NCI-H345 treated with DMSO at 0.1 percent for 48 hours (cell line): ENCODE measurements around the gene CYB5R2.
"Not testable (repeated sequence)": the region's sequence is repeated elsewhere in the genome, so short reads cannot be mapped to it uniquely, and the experiment has no call there.

Source experiments
- DNase-seq: peaks from one replicate; lab custom pipeline; 2025; ENCODE audit not compliant: unreplicated experiment; lab: John Stamatoyannopoulos, UW

The CYB5R2 gene

GRCh38 chr11:7670641-7671040, 2.7 kb downstream of the CYB5R2 start:
- no peak for DNase-seq

- DNase-seq, result no peak
These were observed 4.4 kb downstream of the CYB5R2 start for GRCh38 chr11:7668911-7669310.

GRCh38 chr11:7668464-7668863, 4.8 kb downstream of the CYB5R2 start:
- DNase-seq, result no peak

- no peak for DNase-seq
These were observed 5.8 kb downstream of the CYB5R2 start for GRCh38 chr11:7667460-7667859.

GRCh38 chr11:7666292-7666866, 6.9 kb downstream of the CYB5R2 start:
- no peak for DNase-seq

- peak; percentile 68 for DNase-seq
These were observed 7.6 kb downstream of the CYB5R2 start for GRCh38 chr11:7665473-7666291.

- DNase-seq, result no peak
These were observed 8.4 kb downstream of the CYB5R2 start for GRCh38 chr11:7664867-7665266.

- not testable (repeated sequence) for DNase-seq
These were observed 9.8 kb downstream of the CYB5R2 start for GRCh38 chr11:7663531-7663930.

- DNase-seq, result peak; percentile 27
These were observed 15.8 kb downstream of the CYB5R2 start for GRCh38 chr11:7657306-7658025.

GRCh38 chr11:7656704-7657103, 16.6 kb downstream of the CYB5R2 start:
- DNase-seq, result no peak

GRCh38 chr11:7655253-7656217, 17.8 kb downstream of the CYB5R2 start:
- DNase-seq, result no peak

- no peak for DNase-seq
These were observed 19.1 kb downstream of the CYB5R2 start for GRCh38 chr11:7654195-7654705.

- no peak for DNase-seq
These were observed 21.6 kb downstream of the CYB5R2 start for GRCh38 chr11:7651700-7652099.

- DNase-seq, result no peak
These were observed 22.2 kb downstream of the CYB5R2 start for GRCh38 chr11:7651140-7651551.

- no peak for DNase-seq
These were observed 25.0 kb downstream of the CYB5R2 start for GRCh38 chr11:7648264-7648663.

- no peak for DNase-seq
These were observed 26.4 kb downstream of the CYB5R2 start for GRCh38 chr11:7646866-7647265.

- DNase-seq, result no peak
These were observed 28.1 kb downstream of the CYB5R2 start for GRCh38 chr11:7645206-7645605.

GRCh38 chr11:7643314-7643713, 30.0 kb downstream of the CYB5R2 start:
- no peak for DNase-seq

- no peak for DNase-seq
These were observed 30.6 kb downstream of the CYB5R2 start for GRCh38 chr11:7642747-7643146.

GRCh38 chr11:7640816-7641215, 32.5 kb downstream of the CYB5R2 start:
- no peak for DNase-seq

- DNase-seq, result no peak
These were observed 33.7 kb downstream of the CYB5R2 start for GRCh38 chr11:7639643-7640025.
